ENCODE measurements around the gene DRAM1. TPM values are rescaled to one million over a fixed set of nuclear protein-coding genes. Genes with fewer than 3 reads are reported as not detected.

Gene DRAM1
- total and polyA plus RNA-seq, 10 of the 15 experiments (the other 5 are each of a cell fraction or from before 2014, with no cell fraction given): 22.4 to 91.5 (median 41.4) TPM

DNA sequence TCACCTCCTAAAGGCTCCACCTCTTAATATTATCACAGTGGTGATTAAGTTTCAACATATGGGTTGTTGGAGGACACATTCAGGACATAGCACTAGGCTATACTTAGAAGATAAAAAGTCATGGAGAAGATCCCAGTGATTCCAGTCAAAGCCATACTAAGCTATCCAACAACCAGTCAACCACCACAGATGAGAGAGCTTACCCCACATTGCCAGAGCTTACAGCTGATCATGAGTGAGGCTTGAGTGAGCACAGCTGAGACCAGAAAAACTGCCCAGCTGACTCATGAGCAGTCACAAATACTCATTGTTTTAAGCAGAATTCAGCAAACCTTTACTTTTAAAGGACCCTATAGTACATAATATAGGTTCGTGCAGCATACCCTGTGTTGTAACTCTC is 85.1 kb downstream of the DRAM1 start (continued):
- TF ChIP-seq, protein P1, sequence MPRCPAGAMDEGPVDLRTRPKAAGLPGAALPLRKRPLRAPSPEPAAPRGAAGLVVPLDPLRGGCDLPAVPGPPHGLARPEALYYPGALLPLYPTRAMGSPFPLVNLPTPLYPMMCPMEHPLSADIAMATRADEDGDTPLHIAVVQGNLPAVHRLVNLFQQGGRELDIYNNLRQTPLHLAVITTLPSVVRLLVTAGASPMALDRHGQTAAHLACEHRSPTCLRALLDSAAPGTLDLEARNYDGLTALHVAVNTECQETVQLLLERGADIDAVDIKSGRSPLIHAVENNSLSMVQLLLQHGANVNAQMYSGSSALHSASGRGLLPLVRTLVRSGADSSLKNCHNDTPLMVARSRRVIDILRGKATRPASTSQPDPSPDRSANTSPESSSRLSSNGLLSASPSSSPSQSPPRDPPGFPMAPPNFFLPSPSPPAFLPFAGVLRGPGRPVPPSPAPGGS (IDR thresholded peaks at IDR 0.05; ENCODE audit: borderline replicate concordance, insufficient read depth, low read depth, low read length, poor library complexity, severe bottlenecking): peak; percentile 61

DNA sequence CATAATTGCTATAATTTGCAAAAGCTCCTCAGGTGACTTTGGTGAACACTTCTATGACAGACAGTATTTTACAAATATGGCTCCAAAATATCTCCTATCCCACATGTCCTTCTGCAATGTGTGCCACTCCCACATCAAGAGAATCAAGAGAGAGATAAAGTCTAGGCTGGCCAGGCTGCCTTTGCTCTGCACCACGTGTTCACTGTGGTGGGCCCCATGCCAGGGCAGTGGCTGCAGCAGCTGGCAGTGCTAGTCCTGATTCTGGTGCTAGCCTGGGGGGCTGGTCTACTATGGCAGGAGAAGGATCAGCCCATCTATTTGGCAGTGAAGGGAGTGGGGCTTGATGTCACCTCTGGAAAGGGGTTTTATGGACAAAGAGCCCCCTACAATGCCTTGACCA is 86.3 kb downstream of the DRAM1 start:
- Histone ChIP-seq H3K9me3 (replicated peaks; ENCODE audit: control insufficient read depth, insufficient read depth, low read length) (peaks cover 2% of the 10 kb centered on the region; the same call in 2 of the 3 replicates), H3K4me1 (ENCODE audit: control insufficient read depth, insufficient read depth, low read length) (peaks cover 8% of the 10 kb centered on the region; the same call in 1 of the 2 replicates), H3K36me3 (ENCODE audit: control insufficient read depth in 2 of 2, insufficient read depth in 2 of 2, low read length in 1 of 2) (peaks cover 0 to 5% of the 10 kb centered on the region in 2 experiments), H3K27me3 (replicated peaks in 1 of 2; ENCODE audit: control insufficient read depth in 2 of 2, insufficient read depth in 2 of 2, low read length in 1 of 2) (no peaks in the 10 kb centered on the region), H3K4me3 (no peak overlapping the region), H3K9ac (ENCODE audit: control insufficient read depth, insufficient read depth, low read length) (no peak overlapping the region), H2AFZ (ENCODE audit: control insufficient read depth, low read depth, low read length) (no peak overlapping the region), H4K20me1 (ENCODE audit: control insufficient read depth, insufficient read depth) (no peaks in the 10 kb centered on the region), H3K4me2 (ENCODE audit: control insufficient read depth, insufficient read depth) (no peak overlapping the region), H3K79me2 (ENCODE audit: control insufficient read depth, insufficient read depth, low read length) (peaks cover 11% of the 10 kb centered on the region), H3K27ac (ENCODE audit: control insufficient read depth, insufficient read depth) (no peak overlapping the region)
- ChIA-PET CTCF (interaction anchor here (1.2 kb wide), 1 partner anchor 13 kb away, joined by 4 read pairs; no protein-coding TSS in a partner anchor), POLR2A (no interaction called here), SMC1A (ENCODE audit: uncharacterized antibody, unreplicated experiment) (interaction anchor here (1.4 to 4.3 kb wide), 3 partner anchors 11 to 22 kb away, joined by 3 to 30 read pairs (median 8); no protein-coding TSS in a partner anchor), RAD21 (ENCODE audit: unreplicated experiment) (interaction anchor here (1.0 kb wide), 1 partner anchor 32 kb away, joined by 3 read pairs; no protein-coding TSS in a partner anchor)
- ATAC-seq: no peak
- in situ Hi-C loops (cut with MboI) (no loop called here), intact Hi-C loops (cut with micrococcal nuclease; ENCODE audit: unreplicated experiment) (no loop called here)
- FAIRE-seq: no peak
- no peak for DNase-seq (ENCODE audit: low read depth, low spot score)
- BruUV-seq (replicated peaks): no TSS peak
- WGBS (ENCODE audit: insufficient coverage, insufficient replicate concordance, low lambda C conversion rate, missing lambda C conversion rate): 8% methylated on average over 1 of the region's 1 CpG
- no peak for TF ChIP-seq RAD21 (IDR thresholded peaks at IDR 0.05; ENCODE audit: insufficient read depth, low read depth, low read length)
- TF ChIP-seq, protein P2, sequence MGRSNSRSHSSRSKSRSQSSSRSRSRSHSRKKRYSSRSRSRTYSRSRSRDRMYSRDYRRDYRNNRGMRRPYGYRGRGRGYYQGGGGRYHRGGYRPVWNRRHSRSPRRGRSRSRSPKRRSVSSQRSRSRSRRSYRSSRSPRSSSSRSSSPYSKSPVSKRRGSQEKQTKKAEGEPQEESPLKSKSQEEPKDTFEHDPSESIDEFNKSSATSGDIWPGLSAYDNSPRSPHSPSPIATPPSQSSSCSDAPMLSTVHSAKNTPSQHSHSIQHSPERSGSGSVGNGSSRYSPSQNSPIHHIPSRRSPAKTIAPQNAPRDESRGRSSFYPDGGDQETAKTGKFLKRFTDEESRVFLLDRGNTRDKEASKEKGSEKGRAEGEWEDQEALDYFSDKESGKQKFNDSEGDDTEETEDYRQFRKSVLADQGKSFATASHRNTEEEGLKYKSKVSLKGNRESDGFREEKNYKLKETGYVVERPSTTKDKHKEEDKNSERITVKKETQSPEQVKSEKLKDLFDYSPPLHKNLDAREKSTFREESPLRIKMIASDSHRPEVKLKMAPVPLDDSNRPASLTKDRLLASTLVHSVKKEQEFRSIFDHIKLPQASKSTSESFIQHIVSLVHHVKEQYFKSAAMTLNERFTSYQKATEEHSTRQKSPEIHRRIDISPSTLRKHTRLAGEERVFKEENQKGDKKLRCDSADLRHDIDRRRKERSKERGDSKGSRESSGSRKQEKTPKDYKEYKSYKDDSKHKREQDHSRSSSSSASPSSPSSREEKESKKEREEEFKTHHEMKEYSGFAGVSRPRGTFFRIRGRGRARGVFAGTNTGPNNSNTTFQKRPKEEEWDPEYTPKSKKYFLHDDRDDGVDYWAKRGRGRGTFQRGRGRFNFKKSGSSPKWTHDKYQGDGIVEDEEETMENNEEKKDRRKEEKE (IDR thresholded peaks at IDR 0.05): no peak
- no peak for TF ChIP-seq BHLHE40 (IDR thresholded peaks at IDR 0.05; ENCODE audit: borderline replicate concordance in 1 of 2, low read depth in 2 of 2, low read length in 1 of 2)
- no peak for TF ChIP-seq CREB1 (IDR thresholded peaks at IDR 0.05; ENCODE audit: low read depth)
- TF ChIP-seq WRNIP1 (IDR thresholded peaks at IDR 0.05; ENCODE audit: borderline replicate concordance, low read depth, low read length): no peak
- TF ChIP-seq, protein P1 (IDR thresholded peaks at IDR 0.05; ENCODE audit: borderline replicate concordance, insufficient read depth, low read depth, low read length, poor library complexity, severe bottlenecking): no peak
- TF ChIP-seq, protein P3, sequence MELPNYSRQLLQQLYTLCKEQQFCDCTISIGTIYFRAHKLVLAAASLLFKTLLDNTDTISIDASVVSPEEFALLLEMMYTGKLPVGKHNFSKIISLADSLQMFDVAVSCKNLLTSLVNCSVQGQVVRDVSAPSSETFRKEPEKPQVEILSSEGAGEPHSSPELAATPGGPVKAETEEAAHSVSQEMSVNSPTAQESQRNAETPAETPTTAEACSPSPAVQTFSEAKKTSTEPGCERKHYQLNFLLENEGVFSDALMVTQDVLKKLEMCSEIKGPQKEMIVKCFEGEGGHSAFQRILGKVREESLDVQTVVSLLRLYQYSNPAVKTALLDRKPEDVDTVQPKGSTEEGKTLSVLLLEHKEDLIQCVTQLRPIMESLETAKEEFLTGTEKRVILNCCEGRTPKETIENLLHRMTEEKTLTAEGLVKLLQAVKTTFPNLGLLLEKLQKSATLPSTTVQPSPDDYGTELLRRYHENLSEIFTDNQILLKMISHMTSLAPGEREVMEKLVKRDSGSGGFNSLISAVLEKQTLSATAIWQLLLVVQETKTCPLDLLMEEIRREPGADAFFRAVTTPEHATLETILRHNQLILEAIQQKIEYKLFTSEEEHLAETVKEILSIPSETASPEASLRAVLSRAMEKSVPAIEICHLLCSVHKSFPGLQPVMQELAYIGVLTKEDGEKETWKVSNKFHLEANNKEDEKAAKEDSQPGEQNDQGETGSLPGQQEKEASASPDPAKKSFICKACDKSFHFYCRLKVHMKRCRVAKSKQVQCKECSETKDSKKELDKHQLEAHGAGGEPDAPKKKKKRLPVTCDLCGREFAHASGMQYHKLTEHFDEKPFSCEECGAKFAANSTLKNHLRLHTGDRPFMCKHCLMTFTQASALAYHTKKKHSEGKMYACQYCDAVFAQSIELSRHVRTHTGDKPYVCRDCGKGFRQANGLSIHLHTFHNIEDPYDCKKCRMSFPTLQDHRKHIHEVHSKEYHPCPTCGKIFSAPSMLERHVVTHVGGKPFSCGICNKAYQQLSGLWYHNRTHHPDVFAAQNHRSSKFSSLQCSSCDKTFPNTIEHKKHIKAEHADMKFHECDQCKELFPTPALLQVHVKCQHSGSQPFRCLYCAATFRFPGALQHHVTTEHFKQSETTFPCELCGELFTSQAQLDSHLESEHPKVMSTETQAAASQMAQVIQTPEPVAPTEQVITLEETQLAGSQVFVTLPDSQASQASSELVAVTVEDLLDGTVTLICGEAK (IDR thresholded peaks at IDR 0.05; ENCODE audit: borderline replicate concordance): no peak
- no peak for TF ChIP-seq RB1 (IDR thresholded peaks at IDR 0.05; ENCODE audit: borderline replicate concordance)
- TF ChIP-seq BRCA1 (IDR thresholded peaks at IDR 0.05; ENCODE audit: low read depth, low read length): no peak
- TF ChIP-seq CBX3 (IDR thresholded peaks at IDR 0.05; ENCODE audit: borderline replicate concordance, low read depth): no peak
- TF ChIP-seq NR2C2 (IDR thresholded peaks at IDR 0.05; ENCODE audit: borderline replicate concordance, control insufficient read depth, insufficient read length, low read depth): no peak
